ENCODE data around the gene CTXN2.

CTXN2 gene

DNA sequence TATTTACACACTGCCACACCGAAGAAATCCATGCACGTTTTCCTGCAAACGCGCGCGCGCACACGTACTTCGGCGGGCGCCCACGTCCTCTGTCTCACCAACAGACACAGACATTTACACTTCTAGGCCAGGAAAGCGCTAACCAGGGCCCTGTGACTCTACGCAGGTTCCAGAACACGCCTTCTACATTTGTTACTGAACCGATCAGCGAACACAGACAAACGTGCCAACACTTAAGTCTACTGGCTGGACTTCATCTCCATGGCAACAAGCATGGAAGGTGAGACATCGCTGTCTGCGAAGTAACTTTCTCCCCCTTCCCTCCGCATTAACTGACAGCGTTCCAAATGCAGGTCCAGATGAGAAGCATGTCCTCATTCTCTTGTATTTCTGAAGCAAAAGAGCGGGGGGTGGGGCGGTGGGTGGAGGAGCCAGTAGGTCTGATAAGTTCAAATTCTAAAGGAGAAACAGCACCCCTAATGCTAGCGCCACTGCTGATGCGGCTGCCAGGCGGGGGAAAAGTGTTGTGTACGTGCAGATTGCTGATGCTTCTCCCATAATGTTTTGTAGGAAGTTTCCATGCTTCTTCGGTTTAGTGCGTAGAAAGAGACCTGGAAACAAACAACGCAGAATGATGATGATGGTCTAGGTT lies at the start of gene CTXN2:
TSS of gene CTXN2 (plus strand) at position 92 of the 652 bp plus-strand sequence. CDS start 9,636 bp downstream, outside the sequence.
- FAIRE-seq: no peak

DNA sequence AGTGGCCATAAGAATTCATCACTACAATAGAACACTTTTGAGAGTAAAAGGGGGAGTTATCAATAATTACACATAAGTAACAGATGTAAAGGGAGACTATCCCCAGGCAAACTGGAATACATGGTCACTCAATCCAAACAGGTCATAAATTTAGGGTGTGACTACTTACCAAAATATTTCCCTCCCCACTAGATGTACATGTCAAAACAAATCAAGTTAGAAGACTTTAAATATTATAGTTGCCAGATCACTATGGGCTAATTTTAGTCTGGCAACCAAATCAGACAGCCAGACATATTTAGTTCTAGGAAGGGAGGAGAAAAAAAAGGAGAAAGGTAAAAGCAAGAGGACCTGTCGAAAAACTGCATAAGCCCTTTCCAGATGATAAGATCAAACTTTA lies 47.6 kb upstream of the CTXN2 start:
- no peak for FAIRE-seq

- FAIRE-seq: no peak
These were observed 46.6 kb upstream of the CTXN2 start for GRCh38 chr15:48144889-48145288.

GRCh38 chr15:48145923-48146322 lies 45.5 kb upstream of the CTXN2 start:
- no peak for FAIRE-seq

GRCh38 chr15:48147358-48147757 lies 44.1 kb upstream of the CTXN2 start:
- no peak for FAIRE-seq

GRCh38 chr15:48149858-48150257 lies 41.6 kb upstream of the CTXN2 start:
- no peak for FAIRE-seq

DNA sequence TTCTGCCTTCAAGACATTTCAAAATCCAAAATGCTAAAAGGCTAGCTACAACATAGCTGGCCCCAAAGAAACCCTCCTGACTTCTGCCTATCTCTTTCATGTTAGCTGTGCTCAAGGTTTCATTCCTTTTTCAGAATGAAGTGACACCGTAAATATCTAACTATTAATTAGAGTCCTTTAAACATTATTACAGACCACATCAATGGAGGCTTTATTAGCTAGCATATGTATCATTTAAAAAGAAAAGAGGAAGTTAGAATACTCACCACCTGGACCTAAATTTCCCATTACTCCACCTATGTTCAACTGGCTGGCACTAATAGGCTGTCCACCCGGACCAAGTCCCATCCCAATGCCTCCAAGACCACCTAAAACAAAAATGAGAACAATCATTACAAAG lies 37.9 kb upstream of the CTXN2 start:
- no peak for FAIRE-seq

DNA sequence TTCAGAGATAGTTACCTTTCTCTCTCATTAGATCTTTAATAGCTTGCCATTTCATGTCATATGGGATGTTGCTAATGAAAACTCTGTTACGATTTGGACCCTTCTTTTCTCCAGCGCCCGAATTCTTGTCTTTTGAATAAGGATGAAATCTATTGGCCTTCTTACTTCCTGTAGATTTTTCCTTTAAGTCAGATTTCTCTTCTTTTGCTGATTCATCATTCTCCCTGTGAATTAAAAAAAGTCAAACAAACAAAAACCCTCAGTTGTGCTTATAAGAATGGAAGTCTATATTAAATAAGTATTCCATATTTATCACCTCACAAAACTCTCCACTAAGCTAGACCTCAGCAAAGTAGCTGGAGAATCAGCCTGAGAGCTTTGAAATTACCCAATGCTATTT lies 22.8 kb upstream of the CTXN2 start:
- FAIRE-seq: no peak

DNA sequence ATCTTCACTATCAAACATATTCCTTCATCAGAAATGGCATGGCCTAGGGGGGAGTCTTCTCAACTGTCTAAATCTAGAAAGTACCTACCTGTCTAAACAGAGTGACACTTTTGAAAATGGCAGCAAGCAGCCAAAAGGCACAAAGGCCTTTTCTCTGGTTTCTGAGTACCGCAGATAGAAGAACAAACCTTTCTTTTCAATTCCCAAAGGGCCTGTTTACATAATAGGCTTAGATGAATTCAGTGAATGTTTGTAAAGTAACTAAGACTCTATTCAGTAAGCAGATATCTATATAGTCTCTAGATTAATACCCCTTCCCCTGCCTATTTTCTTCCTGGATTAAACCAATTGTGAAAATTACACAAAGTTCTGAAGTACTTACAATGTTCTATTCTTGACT lies 20.5 kb upstream of the CTXN2 start:
- FAIRE-seq: no peak

DNA sequence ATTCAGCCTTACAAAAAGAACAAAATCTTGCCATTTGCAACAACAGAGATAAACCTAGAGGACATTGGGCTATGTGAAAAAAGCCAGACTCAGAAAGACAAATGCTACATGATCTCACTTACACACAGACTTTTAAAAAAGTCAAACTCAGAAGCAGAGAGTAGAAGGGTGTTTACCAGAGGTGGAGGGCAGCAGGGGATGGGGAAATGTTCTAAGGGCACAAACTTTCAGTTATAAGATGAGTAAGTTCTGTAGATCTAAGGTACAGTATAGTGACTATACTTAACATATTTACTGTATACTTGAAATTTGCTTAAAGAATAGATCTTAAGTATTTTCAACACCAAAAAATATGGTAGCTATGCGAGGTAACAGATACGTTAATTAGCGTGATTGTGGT lies 16.3 kb upstream of the CTXN2 start:
- no peak for FAIRE-seq

DNA sequence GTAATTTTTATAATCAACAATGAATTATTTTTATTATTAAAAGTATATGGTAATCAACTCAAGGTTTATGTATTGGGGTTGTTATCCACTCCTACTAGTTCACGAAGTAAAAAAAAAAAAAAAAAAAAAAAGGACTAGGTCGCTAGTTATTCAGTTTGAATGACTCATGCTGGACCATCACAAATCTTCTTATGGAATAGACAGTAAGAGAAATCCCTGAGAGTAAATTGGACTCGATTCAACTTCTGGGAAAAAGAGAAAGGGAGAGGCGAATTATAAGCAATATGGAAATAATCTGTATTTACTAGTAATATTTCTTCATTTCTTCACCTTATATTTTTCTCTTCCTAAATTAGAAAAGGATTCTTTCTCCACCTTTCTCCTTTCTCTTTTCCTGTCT lies 15.4 kb upstream of the CTXN2 start:
- no peak for FAIRE-seq

GRCh38 chr15:48176957-48177356 lies 14.5 kb upstream of the CTXN2 start:
- no peak for FAIRE-seq

- no peak for FAIRE-seq
These were observed 14.1 kb upstream of the CTXN2 start for GRCh38 chr15:48177383-48177765.

DNA sequence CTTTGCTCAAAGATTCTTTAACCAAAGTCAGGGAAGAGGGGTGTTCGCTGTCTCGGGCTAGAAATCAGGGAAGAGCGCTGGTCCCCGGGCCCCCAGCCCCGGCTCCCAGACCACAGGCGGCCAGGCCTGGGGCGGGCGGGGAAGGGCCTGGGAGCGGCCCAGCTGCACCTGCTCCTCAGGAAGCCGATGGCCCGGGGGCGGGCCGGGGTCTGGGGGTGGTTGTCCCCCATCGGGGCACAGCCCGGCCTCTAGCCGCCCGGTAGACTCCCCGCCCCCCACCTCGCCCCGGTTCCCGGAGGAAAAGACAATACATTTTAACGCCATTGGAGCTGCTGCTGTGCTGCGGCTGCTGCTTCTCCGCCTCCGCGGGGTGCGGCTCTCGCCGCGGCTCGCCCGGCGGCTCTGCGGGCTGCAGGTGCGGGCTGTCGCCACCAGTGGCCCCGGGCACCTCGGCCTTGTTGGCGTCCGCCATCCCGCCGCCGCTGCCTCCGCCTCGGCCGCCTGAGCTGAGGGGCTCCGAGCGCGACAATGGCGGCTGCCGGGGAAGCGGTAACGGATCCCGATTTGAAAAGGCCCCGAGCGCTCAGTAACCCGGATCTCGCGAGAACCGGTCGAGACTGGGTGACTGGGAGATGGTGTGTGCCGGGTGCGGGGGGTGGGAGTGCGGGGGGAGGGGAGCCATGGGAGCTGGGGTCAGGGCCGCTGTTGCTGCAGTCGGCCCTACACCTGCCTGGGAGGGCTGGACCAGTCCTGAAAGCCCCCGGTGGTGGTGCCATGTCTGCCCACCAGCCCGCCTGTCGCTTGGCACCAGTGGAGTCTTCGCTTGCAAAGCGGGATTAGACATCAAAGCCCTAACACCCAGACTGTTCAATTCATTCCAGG lies 13.5 kb upstream of the CTXN2 start, which contains the start of gene MYEF2:
TSS of gene MYEF2 (minus strand) at position 530 of the 882 bp plus-strand sequence. CDS start at position 472, 58 bp downstream.
- no peak for FAIRE-seq

- no peak for FAIRE-seq
These were observed 12.9 kb upstream of the CTXN2 start for GRCh38 chr15:48178648-48178931.

DNA sequence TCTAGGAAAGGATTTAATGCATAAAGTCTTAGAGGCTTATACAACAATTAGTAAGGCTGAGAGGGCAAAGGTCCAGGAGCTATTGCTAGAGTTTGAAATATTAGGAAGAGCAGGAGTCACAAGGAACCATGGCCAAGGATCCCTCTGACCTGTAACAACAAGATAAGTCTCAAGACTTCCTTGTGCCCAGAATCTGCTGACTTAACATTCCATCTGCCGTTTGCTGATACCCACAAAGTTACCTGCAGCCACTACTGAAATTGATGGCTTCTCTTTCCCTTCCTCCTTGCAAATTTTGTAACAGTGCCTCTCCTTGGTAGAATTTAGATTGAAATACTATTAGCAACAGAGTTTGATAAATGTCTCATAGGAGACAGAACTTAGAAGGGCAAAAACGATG lies 8.7 kb upstream of the CTXN2 start:
- no peak for FAIRE-seq

- FAIRE-seq: no peak
These were observed 5.9 kb upstream of the CTXN2 start for GRCh38 chr15:48185529-48185928.

DNA sequence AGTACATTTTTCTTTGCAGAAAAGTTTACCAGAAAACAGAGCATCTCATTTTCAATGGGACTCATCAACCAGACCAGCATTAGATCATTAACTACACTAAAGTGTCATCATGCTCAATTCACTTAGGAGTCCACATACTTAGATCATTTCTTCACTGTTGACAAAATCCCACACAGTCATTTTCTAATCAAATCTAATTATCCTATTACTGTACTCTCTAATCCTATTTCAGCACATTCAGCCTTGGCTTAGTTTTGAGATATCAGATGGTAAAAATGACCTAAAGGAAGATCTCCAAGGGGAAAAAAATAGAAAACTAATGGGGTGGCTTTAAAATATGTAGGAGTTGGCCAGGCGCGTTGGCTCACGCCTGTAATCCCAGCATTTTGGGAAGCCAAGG lies 5.2 kb upstream of the CTXN2 start:
- no peak for FAIRE-seq

- FAIRE-seq: peak; percentile 84
These were observed 412 bp upstream of the CTXN2 start for GRCh38 chr15:48190932-48191573.

DNA sequence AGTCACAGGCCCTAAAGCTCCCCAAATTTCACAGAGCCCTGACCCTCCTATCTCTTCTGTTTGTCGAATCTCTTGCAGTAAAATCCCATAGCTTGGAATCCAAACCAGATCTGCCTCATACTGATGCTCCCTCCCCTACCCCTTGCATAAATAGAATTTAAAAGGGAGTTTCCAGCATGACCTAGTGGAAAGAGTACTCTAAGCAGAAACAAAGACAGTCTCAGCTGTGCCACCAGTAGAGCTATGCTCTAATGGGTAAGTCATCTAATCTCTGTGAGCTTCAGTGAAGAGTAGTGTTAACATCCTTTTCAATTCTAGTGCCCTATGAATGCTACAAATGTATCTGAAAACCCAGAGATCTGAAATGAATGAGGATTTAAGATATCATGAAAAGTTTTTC lies 10.6 kb downstream of the CTXN2 start:
- FAIRE-seq: no peak

DNA sequence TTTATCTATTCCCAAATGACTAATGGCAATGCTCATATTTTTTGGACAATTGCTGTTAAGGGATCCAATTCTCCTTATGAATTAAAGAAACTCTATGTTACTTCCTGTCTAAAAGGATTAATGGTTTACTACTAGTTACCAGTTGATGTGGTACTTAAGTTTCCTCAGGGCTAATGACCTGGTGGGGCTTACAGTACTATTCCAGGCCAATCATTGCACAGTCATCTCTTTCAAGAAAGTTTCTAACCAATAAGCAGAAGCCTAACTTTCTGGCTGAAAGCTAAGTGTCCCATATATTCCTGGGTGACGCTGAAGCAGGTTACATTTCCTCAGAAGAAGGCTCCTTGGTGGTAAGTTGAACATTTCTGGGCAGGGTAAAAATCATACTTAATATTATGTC lies 14.5 kb downstream of the CTXN2 start, which contains the start of gene SLC12A1:
TSS of gene SLC12A1 (plus strand) at position 322 of the 400 bp plus-strand sequence. CDS start 1,418 bp downstream, outside the sequence.
- no peak for FAIRE-seq

DNA sequence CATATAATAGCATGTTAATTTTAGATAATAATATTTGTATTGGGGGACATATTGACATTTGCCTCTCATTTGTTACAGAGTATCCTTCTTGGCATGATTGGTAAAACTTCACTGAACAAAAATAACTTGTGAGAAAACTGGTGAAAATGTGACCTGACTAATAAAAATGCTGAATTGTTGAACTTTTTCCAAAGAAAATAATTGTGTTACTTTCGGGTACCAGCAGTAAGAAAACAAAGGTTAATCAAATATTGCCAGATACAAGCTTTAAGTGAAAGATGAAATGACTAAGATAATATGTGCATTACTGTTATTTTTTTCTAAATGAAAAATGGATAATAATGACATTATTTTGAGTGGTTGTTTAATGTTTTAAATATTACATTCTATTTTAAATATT lies 29.8 kb downstream of the CTXN2 start:
- no peak for FAIRE-seq

DNA sequence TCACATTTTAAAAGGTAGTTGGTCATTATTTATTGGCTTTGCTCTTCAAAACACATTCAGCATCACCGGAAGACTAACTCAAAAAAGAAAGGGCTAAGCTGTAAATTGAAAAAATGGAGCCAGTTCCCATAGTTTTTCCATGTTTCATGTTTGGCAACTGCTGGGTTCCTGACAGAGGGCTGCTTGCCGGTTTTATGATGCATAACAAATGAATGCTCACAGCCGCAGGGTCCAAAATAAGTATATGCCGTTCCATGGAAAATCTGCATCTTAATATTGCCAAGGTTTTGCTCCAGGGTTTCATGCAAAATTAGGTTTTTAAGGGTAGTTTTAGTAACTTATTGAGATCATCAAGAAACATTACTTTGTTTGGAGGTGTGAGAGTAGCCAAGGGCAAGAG lies 30.4 kb downstream of the CTXN2 start:
- no peak for FAIRE-seq

- FAIRE-seq: no peak
These were observed 31.2 kb downstream of the CTXN2 start for GRCh38 chr15:48222627-48223026.
